Activated CD8-positive, alpha-beta memory T cell treated with anti-CD3 and anti-CD28 coated beads for 36 hours (primary cell): Measurements from ENCODE around the gene GMCL2. TPM values are rescaled to one million over a fixed set of nuclear protein-coding genes. Genes with fewer than 3 reads are reported as not detected.
"Not testable (repeated sequence)": the region's sequence is repeated elsewhere in the genome, so short reads cannot be mapped to it uniquely, and the experiment has no call there.

Experiments
- CTCF ChIA-PET: fragments of 350-600 bp; sonication (Branson Sonifier 250); formaldehyde crosslinking; loops from one replicate; lab custom pipeline; 2021; ENCODE audit warnings: antibody characterized with exemption; lab: Charles Lee
- POLR2A ChIA-PET: fragments of 350-600 bp; sonication (Branson Sonifier 250); formaldehyde crosslinking; loops from one replicate; lab custom pipeline; 2021; ENCODE audit warnings: antibody characterized with exemption; lab: Charles Lee
- total RNA-seq, 2 experiments: library from RNA; stranded (reverse); gene quantifications; one replicate each; pipeline ENCODE4 v1.2.3, GENCODE V29; 2021

GMCL2 gene
- total RNA-seq, 2 experiments from 2014 or later, result not detected

GRCh38 chr5:178199581-178200434 lies 12.6 kb upstream of the GMCL2 start:
- CTCF ChIA-PET, result interaction anchor here (1.1 to 1.7 kb wide), 2 partner anchors 15 to 16 kb away, joined by 3 to 6 read pairs; no protein-coding TSS in a partner anchor
- POLR2A ChIA-PET, result no interaction called here

GRCh38 chr5:178198706-178199105 lies 11.5 kb upstream of the GMCL2 start:
- CTCF ChIA-PET, result interaction anchor here (0.7 kb wide), 1 partner anchor 59 kb away, joined by 3 read pairs; no protein-coding TSS in a partner anchor
- POLR2A ChIA-PET, result no interaction called here

- CTCF ChIA-PET, result interaction anchor here (0.7 kb wide), 1 partner anchor 60 kb away, joined by 3 read pairs; no protein-coding TSS in a partner anchor
- POLR2A ChIA-PET, result not testable (repeated sequence)
These were observed 11.0 kb upstream of the GMCL2 start for GRCh38 chr5:178198151-178198550.

GRCh38 chr5:178196986-178197385 lies 9.8 kb upstream of the GMCL2 start:
- POLR2A ChIA-PET, result no interaction called here
- CTCF ChIA-PET, result no interaction called here

- ChIA-PET POLR2A (no interaction called here), CTCF (no interaction called here)
These were observed 9.2 kb upstream of the GMCL2 start for GRCh38 chr5:178196281-178196812.

- CTCF ChIA-PET, result no interaction called here
- POLR2A ChIA-PET, result interaction anchor here (1.0 kb wide), 1 partner anchor 10 kb away, joined by 3 read pairs; the partner anchor contains the start of gene HNRNPAB
These were observed 6.9 kb upstream of the GMCL2 start for GRCh38 chr5:178194026-178194425.

GRCh38 chr5:178193251-178193809 lies 6.2 kb upstream of the GMCL2 start:
- ChIA-PET CTCF (interaction anchor here (0.7 kb wide), 1 partner anchor 689 kb away, joined by 3 read pairs; no protein-coding TSS in a partner anchor), POLR2A (interaction anchor here (1.0 kb wide), 1 partner anchor 11 kb away, joined by 3 read pairs; the partner anchor contains the start of gene HNRNPAB)

DNA sequence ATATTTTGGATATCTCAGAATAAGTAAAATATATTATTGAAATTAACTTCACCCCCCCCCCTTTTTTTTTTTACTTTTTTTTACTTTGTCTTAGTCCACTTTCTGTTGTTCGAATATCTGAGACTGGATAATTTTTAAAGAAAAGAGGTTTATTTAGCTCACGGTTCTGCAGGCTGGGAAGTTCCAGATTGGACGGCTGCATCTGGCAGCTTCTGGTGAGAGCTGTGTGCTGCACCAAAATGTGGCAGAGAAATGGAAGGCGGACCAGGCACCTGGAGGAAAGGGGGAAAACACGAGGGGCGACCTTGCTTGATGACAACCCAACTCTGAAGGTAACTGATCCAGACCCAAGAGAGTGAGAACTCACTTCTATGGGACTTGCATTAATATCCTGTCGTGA lies 5.6 kb upstream of the GMCL2 start:
- CTCF ChIA-PET, result interaction anchor here (0.7 kb wide), 1 partner anchor 688 kb away, joined by 3 read pairs; no protein-coding TSS in a partner anchor
- POLR2A ChIA-PET, result interaction anchor here (1.0 kb wide), 1 partner anchor 12 kb away, joined by 3 read pairs; the partner anchor contains the start of gene HNRNPAB

- ChIA-PET CTCF (no interaction called here), POLR2A (no interaction called here)
These were observed 5.1 kb upstream of the GMCL2 start for GRCh38 chr5:178192244-178192643.

DNA sequence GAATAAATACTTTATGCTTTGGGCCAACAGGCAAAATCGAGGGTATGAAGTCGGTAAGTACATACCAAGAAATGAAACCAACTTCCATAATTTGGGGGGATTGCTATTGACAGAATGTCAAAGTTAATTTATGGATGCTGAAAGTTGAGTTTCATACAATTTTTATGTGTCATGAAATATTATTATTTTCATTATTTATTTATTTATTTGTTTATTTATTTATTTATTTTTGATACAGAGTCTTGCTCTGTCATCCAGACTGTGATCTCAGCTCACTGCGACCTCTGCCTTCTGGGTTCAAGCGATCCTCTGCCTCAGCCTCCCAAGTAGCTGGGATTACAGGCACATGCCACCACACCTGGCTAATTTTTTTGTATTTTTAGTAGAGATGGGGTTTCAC lies 4.5 kb upstream of the GMCL2 start:
- ChIA-PET CTCF (interaction anchor here (0.6 kb wide), 1 partner anchor 114 kb away, joined by 3 read pairs; no protein-coding TSS in a partner anchor), POLR2A (no interaction called here)

DNA sequence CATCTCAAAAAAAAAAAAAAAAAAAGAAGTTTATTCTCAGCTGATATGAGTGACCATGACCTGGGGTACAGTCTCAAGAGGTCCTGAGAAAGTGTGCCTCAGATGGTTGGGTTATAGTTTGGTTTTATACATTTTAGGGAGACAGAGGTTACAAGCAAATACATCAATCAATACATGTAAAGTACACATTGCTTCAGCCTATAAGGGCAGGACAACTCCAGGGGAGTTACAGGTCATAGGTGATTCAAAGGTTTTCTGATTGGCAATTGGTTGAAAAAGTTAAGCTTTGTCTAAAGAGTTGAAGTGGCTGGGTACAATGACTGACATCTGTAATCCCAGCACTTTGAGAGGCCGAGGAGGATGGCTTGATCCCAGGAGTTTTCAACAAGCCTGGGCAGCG lies 2.3 kb upstream of the GMCL2 start:
- POLR2A ChIA-PET, result no interaction called here
- CTCF ChIA-PET, result interaction anchor here (1.1 kb wide), 1 partner anchor 114 kb away, joined by 5 read pairs; no protein-coding TSS in a partner anchor

DNA sequence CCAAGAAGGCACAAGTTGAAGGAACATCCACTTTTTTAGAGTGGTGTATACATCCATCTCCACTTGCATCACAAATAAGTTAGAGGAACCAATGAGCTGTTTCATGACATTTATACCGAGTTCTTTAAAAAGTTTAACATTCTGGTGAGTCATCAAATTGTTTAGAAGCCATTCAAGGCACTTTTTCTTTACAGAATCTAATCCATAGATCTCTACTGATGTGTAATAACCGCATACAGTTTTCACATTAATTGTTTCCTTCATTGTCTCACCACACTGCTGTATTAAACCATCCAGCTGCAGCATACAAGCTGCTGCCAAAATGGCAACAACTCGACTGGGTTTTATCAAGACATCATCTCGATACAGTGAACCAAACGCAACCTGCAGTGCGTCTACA lies 744 bp downstream of the GMCL2 start:
- CTCF ChIA-PET, result no interaction called here
- POLR2A ChIA-PET, result no interaction called here

DNA sequence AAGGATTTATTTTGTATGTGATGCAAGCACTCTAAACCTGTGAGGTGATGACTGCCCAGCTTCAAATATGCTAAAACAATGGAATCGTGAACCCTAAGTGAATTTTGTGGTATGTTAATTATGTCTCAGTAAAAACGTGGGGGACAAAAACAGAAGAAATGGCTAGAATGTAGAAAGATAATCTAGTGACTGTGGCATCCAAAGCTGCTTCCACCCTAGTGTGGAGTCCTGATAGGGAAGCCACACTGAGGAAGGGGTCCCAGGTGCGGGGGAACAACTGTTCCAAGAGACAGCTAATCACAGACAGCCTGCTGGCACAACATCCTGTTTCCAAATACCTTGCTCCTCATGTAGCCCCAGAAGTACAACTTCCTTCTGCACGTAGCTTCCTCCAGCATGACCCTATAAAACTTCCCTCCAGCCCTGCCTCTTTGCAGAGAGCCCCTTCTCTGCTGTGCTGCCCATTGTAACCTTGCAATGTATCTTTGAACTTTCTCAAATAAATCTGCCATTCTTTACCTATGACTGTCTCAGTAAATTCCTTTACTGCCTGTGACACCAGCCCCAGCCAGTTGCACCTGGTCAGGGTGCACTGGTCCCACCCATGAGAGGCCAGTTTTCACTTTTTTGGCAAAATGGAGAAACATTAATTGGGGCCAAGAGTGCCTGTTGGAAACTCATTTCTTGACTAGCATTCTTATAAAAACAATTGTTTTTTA lies 4.9 kb downstream of the GMCL2 start:
- CTCF ChIA-PET, result interaction anchor here (0.9 kb wide), 1 partner anchor 106 kb away, joined by 3 read pairs; no protein-coding TSS in a partner anchor
- POLR2A ChIA-PET, result no interaction called here

DNA sequence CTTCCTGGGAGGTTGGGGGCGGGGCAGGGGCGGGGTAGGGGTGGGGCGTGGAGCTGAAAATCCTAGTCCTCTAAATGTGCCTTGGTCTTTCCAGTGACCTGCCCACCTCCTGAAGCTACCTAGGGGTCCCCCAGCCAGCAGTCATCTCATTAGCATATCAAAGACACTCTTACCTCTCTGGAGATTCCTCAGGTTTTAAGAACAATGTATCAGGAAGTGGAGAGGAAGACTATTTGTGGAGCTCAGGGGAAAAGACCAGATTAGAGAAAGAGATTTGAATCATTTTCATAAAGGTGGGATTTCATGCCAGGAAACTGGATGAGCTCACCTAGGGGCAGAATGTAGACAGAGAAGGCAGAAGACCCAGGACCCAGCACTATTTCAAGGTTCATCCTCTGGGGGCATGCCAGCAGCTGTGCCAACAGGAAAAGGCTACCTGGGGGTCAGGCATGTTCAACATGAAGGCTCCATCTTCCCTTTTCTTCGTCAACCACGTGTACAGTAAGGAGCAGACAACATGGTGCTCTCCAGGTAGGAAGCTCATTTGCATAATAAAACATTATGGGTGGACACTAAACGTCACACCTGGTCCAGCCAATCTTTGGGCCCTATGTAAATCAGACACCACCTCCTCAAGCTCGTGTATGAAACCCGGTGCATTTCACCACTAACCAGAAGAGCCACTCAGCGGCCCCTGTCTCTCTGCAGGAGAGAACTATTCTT lies 6.9 kb downstream of the GMCL2 start:
- CTCF ChIA-PET, result interaction anchor here (1.0 kb wide), 1 partner anchor 105 kb away, joined by 3 read pairs; no protein-coding TSS in a partner anchor
- POLR2A ChIA-PET, result no interaction called here

DNA sequence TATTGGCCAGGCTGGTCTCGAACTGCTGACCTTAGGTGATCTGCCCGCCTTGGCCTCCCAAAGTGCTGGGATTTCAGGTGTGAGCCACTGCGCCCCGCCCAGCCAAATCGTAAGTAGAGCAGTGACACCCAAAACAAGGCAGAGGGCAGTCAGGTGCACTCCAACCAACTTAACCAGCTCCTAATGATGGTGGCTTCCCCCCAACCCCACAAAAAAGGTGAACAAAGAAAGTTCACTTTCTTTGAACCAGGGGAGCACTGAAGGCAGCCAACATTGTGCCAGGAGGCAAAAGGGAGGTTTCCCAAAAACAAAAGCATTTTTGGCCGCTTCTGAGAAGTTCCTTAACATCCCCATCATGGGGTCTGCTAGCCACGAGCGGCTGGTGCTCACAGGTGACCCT lies 9.6 kb downstream of the GMCL2 start:
- ChIA-PET POLR2A (no interaction called here), CTCF (no interaction called here)

GRCh38 chr5:178176791-178177190 lies 10.4 kb downstream of the GMCL2 start:
- CTCF ChIA-PET, result no interaction called here
- POLR2A ChIA-PET, result no interaction called here

GRCh38 chr5:178174456-178174855 lies 12.7 kb downstream of the GMCL2 start:
- ChIA-PET POLR2A (no interaction called here), CTCF (interaction anchor here (1.1 kb wide), 1 partner anchor 97 kb away, joined by 4 read pairs; no protein-coding TSS in a partner anchor)

GRCh38 chr5:178170455-178170854 lies 16.7 kb downstream of the GMCL2 start:
- POLR2A ChIA-PET, result no interaction called here
- CTCF ChIA-PET, result no interaction called here
